HEK293 (cell line): ENCODE results near the gene RPL36A.

ENCODE experiments used
- CTCF ChIP-seq: fragments of 450-650 bp; formaldehyde crosslinking; IDR thresholded peaks from 2 replicates; pipeline ENCODE4 v1.5.1; 2016; ENCODE audit warnings: missing biosample characterization, missing genetic modification characterization
- PBX3 ChIP-seq: sonication (generic); formaldehyde crosslinking; IDR thresholded peaks from 2 replicates; pipeline ENCODE4 v1.8.1; 2022; ENCODE audit warnings: mild to moderate bottlenecking, moderate library complexity, missing genetic modification reagents
- RBAK ChIP-seq: fragments of 450-650 bp; formaldehyde crosslinking; IDR thresholded peaks from 2 replicates; pipeline ENCODE4 v1.5.1; 2016; ENCODE audit warnings: missing biosample characterization, missing genetic modification characterization
- REST ChIP-seq: fragments of 450-650 bp; formaldehyde crosslinking; IDR thresholded peaks from 2 replicates; pipeline ENCODE4 v1.5.1; 2016; ENCODE audit warnings: missing biosample characterization, missing genetic modification characterization
- TRIM28 ChIP-seq: IDR thresholded peaks from 2 replicates; pipeline ENCODE4 v1.6.1; 2011; ENCODE audit warnings: low read length, control low read depth, borderline replicate concordance
- YY1 ChIP-seq: fragments of 450-650 bp; formaldehyde crosslinking; IDR thresholded peaks from 2 replicates; pipeline ENCODE4 v1.5.1; 2018; ENCODE audit warnings: missing biosample characterization, missing genetic modification characterization
- ZBTB17 ChIP-seq: fragments of 450-650 bp; formaldehyde crosslinking; IDR thresholded peaks from 2 replicates; pipeline ENCODE4 v1.5.1; 2016; ENCODE audit warnings: missing biosample characterization, missing genetic modification characterization
- ZNF404 ChIP-seq: fragments of 450-650 bp; formaldehyde crosslinking; IDR thresholded peaks from 2 replicates; pipeline ENCODE4 v1.5.1; 2017; ENCODE audit warnings: missing biosample characterization, missing genetic modification characterization
- ZNF518A ChIP-seq: fragments of 450-650 bp; formaldehyde crosslinking; conservative IDR thresholded peaks from 2 replicates; pipeline ENCODE4 v1.5.1; 2016; ENCODE audit warnings: low read depth, missing biosample characterization, missing genetic modification characterization
- ZNF747 ChIP-seq: fragments of 450-650 bp; formaldehyde crosslinking; IDR thresholded peaks from 2 replicates; pipeline ENCODE4 v1.5.1; 2016; ENCODE audit warnings: missing biosample characterization, missing genetic modification characterization

GRCh38 chrX:101411984-101412383 is 21.2 kb downstream of the RPL36A start:
- no peak for TF ChIP-seq CTCF (tag by site-specific recombination)
- no peak for TF ChIP-seq ZNF404
- no peak for TF ChIP-seq TRIM28
- no peak for TF ChIP-seq ZNF747 (tag by site-specific recombination)
- TF ChIP-seq ZBTB17 = no peak
- TF ChIP-seq RBAK = no peak
- TF ChIP-seq PBX3 (CRISPR knock-in tag) = no peak
- no peak for TF ChIP-seq YY1 (tag by site-specific recombination)
- TF ChIP-seq ZNF518A (tag by site-specific recombination) = no peak
- TF ChIP-seq REST (tag by site-specific recombination) = no peak
